GM18951 (cell line): Measurements from ENCODE around the gene ARL11.

Source experiments
- POLR2A ChIP-seq: IDR thresholded peaks from 4 replicates; pipeline ENCODE4 v1.6.1; 2011; ENCODE audit warnings: mild to moderate bottlenecking; ENCODE audit not compliant: insufficient read length, insufficient read depth; ENCODE audit errors: extremely low read depth
- in situ Hi-C: fragments of 300-500 bp; cut with MboI; formaldehyde crosslinking; loops from one replicate; pipeline ENCODE4 v1.12.0; 2022; ENCODE audit warnings: low sequenced_read_pairs, mixed read lengths, inconsistent platforms; ENCODE audit not compliant: unreplicated experiment

ARL11 gene

DNA sequence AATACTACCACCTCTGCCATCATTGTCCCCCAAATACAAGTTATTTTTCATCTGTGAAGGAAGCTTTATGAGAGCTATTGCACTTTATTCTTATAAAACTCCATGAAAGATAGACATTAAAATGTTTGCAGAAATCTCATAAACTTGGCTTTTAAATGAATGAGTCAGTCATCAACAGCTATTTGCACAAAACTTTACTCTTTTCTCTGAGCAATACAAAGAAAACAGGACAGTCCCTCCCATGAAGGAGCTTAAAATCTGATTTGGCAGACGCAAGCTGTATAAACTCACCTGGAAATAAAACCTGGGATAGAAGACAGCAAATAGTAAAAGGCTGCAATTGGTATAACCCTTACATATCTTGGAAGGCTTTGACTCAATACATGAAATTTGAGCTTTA is 26.3 kb upstream of the ARL11 start:
- TF ChIP-seq POLR2A, result no peak
- in situ Hi-C loops, result loop anchor here (10.0 kb wide), 2 partner anchors 107 to 177 kb away; partner anchors contain the start of gene PHF11

DNA sequence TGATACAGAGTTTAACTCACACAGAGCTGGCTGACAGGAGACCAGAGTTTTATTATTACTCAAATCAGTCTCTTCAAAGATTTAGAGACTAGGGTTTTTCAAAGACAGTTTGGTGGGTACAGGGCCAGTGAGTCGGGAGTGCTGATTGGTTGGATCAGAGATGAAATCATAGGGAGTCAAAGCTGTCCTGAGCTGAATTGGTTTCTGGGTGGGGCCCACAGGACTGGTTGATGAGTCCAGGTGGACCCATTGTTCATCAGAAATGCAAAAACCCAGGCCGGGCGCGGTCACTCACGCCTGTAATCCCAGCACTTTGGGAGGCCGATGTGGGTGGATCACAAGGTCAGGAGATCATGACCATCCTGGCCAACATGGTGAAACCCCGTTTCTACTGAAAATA is 25.7 kb upstream of the ARL11 start:
- in situ Hi-C loops, result loop anchor here (10.0 kb wide), 2 partner anchors 108 to 178 kb away; partner anchors contain the start of gene PHF11

GRCh38 chr13:49604570-49604969 is 23.7 kb upstream of the ARL11 start:
- in situ Hi-C loops, result loop anchor here (10.0 kb wide), 2 partner anchors 110 to 180 kb away; partner anchors contain the start of gene PHF11
- no peak for TF ChIP-seq POLR2A

DNA sequence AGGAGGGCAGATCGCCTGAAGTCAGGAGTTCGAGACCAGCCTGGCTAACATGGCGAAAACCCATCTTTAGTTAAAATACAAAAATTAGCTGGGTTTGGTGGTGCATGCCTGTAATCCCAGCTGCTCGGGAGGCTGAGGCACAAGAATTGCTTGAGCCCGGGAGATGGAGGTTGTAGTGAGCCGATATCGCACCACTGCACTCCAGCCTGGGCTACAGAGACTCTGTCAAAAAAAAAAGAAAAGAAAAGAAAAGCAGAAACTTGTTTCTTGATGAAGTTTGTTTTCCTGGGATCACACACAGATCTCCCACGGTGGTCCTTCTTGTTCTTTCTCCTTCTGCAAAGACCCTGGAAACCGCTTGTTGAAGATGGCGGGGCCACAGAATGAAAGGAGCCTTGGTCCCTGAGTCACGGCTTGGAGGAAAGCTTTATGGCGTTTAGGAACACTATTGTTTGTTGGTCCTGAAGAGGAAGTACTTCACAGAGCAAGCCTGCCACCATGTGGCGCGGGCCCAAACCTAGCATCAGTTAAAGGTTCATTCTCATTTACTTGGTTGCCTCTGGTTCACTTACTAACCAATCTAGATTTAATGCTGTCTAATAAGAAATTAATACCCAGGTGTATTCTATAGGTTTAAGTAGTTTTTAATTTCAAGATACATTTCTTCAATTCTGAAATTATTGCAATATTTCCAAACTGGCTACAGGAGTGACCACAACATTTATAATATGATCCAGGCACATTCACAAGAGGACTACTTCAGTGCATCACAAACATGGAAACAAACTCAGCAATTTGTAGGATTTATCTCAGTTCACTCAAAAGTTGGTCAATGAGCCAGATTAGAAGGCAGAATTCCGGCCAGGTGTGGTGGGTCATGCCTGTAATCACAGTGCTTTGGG is 21.3 kb upstream of the ARL11 start:
- in situ Hi-C loops, result loop anchor here (10.0 kb wide), 2 partner anchors 112 to 182 kb away; partner anchors contain the start of gene PHF11
- TF ChIP-seq POLR2A, result no peak

- no peak for TF ChIP-seq POLR2A
- in situ Hi-C loops, result loop anchor here (10.0 kb wide), 2 partner anchors 113 to 183 kb away; partner anchors contain the start of gene PHF11
Measured at GRCh38 chr13:49607761-49608160, 20.5 kb upstream of the ARL11 start.

GRCh38 chr13:49608651-49609331 is 19.5 kb upstream of the ARL11 start:
- no peak for TF ChIP-seq POLR2A
- in situ Hi-C loops, result loop anchor here (10.0 kb wide), 2 partner anchors 114 to 184 kb away; partner anchors contain the start of gene PHF11

DNA sequence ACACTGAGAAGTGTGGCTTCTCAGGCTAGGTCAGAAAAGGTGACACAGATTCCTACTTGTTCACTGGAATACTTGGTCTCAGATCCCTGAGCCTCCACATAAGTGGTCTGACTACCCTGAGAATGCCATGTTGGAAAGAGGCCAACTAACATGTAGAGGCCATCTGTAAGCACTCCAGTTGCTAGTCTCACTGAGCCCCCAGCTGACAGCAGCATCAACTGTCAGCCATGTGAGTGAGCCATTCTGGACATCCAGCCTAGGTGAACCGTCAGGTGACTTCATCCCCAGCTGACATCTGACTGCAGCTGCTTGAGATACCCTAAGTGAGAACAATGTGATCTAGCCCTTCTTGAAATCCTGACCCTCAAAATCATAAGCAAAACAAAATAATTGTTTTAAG is 18.1 kb upstream of the ARL11 start:
- in situ Hi-C loops, result loop anchor here (10.0 kb wide), 1 partner anchor 305 kb away; no protein-coding TSS in a partner anchor
- no peak for TF ChIP-seq POLR2A

- in situ Hi-C loops, result loop anchor here (10.0 kb wide), 1 partner anchor 307 kb away; no protein-coding TSS in a partner anchor
Measured at GRCh38 chr13:49612042-49612441, 16.3 kb upstream of the ARL11 start.

- no peak for TF ChIP-seq POLR2A
- in situ Hi-C loops, result loop anchor here (10.0 kb wide), 1 partner anchor 311 kb away; no protein-coding TSS in a partner anchor
Measured at GRCh38 chr13:49615836-49616675, 12.3 kb upstream of the ARL11 start.

- in situ Hi-C loops, result loop anchor here (10.0 kb wide), 1 partner anchor 312 kb away; no protein-coding TSS in a partner anchor
Measured at GRCh38 chr13:49616676-49617065, 11.6 kb upstream of the ARL11 start.

DNA sequence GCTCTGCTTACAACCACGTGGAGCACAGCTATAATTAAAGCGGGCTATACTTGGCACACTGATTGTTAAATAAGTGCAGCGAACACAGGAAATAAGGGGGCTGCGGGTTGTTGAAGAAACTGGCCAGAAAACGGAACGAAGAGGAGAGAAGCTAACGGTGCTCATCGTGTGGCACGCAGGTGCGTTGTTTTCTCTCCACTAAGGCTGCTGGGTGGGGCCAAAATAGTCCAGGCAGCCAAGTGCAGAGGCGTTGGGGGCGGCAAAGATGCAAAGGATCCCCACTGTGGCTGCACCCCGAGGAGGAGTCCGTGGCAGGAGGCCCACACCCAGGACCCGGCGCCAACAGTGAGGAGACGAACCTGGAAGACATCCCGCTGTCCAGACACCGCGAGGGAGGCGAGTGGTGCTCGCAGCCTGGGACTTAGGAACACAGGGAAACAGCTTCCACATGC is 8.1 kb upstream of the ARL11 start:
- TF ChIP-seq POLR2A, result peak; percentile 44
- in situ Hi-C loops, result no loop called here

More at GRCh38 chr13:49616676-49617065, 11.6 kb upstream of the ARL11 start:
- no peak for TF ChIP-seq POLR2A

DNA sequence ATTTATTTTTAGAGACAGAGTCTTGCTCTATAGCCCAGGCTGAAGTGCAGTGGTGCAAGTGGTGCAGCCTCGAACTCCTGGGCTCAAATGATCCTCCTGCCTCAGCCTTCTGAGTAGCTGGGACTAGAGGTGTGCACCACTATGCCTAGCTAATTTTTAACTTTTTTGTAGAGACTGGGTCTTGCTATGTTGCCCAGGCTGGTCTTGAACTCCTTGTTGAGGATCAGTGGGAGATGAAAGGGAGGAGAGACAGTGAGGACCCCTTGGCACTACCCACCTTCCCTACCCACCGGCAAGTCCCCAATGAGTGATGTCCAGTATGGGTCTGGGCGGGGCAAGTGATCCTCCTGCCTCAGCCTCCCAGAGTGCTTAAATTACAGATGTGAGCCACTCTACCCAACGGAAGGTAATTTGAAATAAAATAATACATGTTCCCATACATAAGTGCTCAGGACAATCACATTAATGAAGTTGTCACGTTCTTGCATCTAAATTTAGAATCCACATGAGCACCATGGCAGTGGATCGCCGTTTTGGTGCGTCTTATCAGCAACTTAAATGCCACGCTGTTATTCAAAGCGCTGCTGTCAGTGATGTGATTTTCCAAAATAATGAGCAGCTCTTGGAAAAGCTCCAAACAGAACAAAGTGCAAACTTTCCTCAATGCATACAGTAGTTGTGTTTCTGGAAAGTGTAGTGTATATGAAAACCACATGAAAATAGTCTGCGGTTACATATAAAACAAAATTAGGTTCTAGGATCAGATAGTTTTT is 5.9 kb upstream of the ARL11 start:
- in situ Hi-C loops, result no loop called here
- no peak for TF ChIP-seq POLR2A
